GM12878 (cell line): ENCODE measurements around the gene MUTYH. TPM values are rescaled to one million over a fixed set of nuclear protein-coding genes. Genes with fewer than 3 reads are reported as not detected.

Experiments
- ATAC-seq: fragments of 200-7000 bp; cut with Tn5 transposase; 3 replicates; pipeline ENCODE4 v1.9.1; 2020; ENCODE audit warnings: mild to moderate bottlenecking, moderate library complexity
- BruUV-seq: library from RNA; stranded (reverse); fragments of 400-500 nt; replicated peaks from 2 replicates; lab custom pipeline; 2021; lab: Mats Ljungman, UMichigan
- CTCF ChIA-PET: fragments of 300-600 bp; sonication (Branson Sonifier 250); formaldehyde crosslinking; extraction: SDS; loops from one replicate; lab custom pipeline; 2021; ENCODE audit warnings: inconsistent platforms; lab: Yijun Ruan, JAX
- POLR2A ChIA-PET: fragments of 350-600 bp; formaldehyde crosslinking; extraction: SDS; loops from one replicate; lab custom pipeline; 2021; ENCODE audit warnings: inconsistent platforms; lab: Charles Lee
- RAD21 ChIA-PET: fragments of 300-600 bp; sonication (Branson Sonifier 250); formaldehyde crosslinking; loops from one replicate; lab custom pipeline; 2023; ENCODE audit warnings: antibody characterized with exemption; ENCODE audit not compliant: unreplicated experiment; lab: Charles Lee
- SMC1A ChIA-PET: fragments of 300-600 bp; sonication (Branson Sonifier 250); formaldehyde crosslinking; loops from one replicate; lab custom pipeline; 2023; ENCODE audit not compliant: unreplicated experiment, uncharacterized antibody; lab: Charles Lee
- DNase-seq: peaks from one replicate; pipeline ENCODE4 v3.0.0-alpha.2; 2011; ENCODE audit warnings: low read depth, low spot score
- FAIRE-seq: peaks from 3 replicates; lab custom pipeline; 2011; peaks lifted over from hg19 to GRCh38; lab: Jason Lieb, UNC
- H2AFZ ChIP-seq: 2 replicates; pipeline ENCODE4 v1.6.0; 2011; ENCODE audit warnings: low read depth, low read length, control low read depth; ENCODE audit not compliant: control insufficient read depth
- H3K27ac ChIP-seq: 2 replicates; pipeline ENCODE4 v1.5.1; 2011; ENCODE audit warnings: control low read depth; ENCODE audit not compliant: control insufficient read depth, insufficient read depth
- H3K27me3 ChIP-seq, 2 experiments: replicated peaks in 1 of 2; 2 replicates each; pipeline versions ENCODE4 v1.6.0 to v1.6.1; 2011; ENCODE audit warnings: low read length in 1 of 2; ENCODE audit not compliant: control insufficient read depth in 2 of 2, insufficient read depth in 2 of 2
- H3K36me3 ChIP-seq, 2 experiments: 2 replicates each; pipeline ENCODE4 v1.5.1; 2011; ENCODE audit warnings: low read length in 1 of 2; ENCODE audit not compliant: control insufficient read depth in 2 of 2, insufficient read depth in 2 of 2
- H3K4me1 ChIP-seq: 2 replicates; pipeline ENCODE4 v1.6.1; 2011; ENCODE audit warnings: mild to moderate bottlenecking, low read length, moderate library complexity, mixed read lengths; ENCODE audit not compliant: control insufficient read depth, insufficient read depth
- H3K4me2 ChIP-seq: 2 replicates; pipeline ENCODE4 v1.6.0; 2011; ENCODE audit warnings: control low read depth; ENCODE audit not compliant: control insufficient read depth, insufficient read depth
- H3K4me3 ChIP-seq: fragments of 200-600 bp; sonication (generic); 2 replicates; pipeline ENCODE4 v1.5.1; 2016
- H3K79me2 ChIP-seq: 2 replicates; pipeline ENCODE4 v1.6.0; 2011; ENCODE audit warnings: low read length; ENCODE audit not compliant: control insufficient read depth, insufficient read depth
- H3K9ac ChIP-seq: 2 replicates; pipeline ENCODE4 v1.8.0; 2011; ENCODE audit warnings: low read length, control low read depth, mixed read lengths; ENCODE audit not compliant: control insufficient read depth, insufficient read depth
- H3K9me3 ChIP-seq: replicated peaks from 3 replicates; pipeline ENCODE4 v1.5.1; 2011; ENCODE audit warnings: mild to moderate bottlenecking, low read length; ENCODE audit not compliant: control insufficient read depth, insufficient read depth
- H4K20me1 ChIP-seq: 2 replicates; pipeline ENCODE4 v1.6.0; 2011; ENCODE audit not compliant: control insufficient read depth, insufficient read depth
- CBX5 ChIP-seq: sonication (generic); IDR thresholded peaks from 2 replicates; pipeline ENCODE4 v1.6.1; 2016; ENCODE audit warnings: low read depth, moderate library complexity, mild to moderate bottlenecking, inconsistent platforms
- FOXM1 ChIP-seq: IDR thresholded peaks from 2 replicates; pipeline ENCODE4 v1.6.1; 2012; ENCODE audit warnings: low read depth, mild to moderate bottlenecking, inconsistent platforms, low read length, moderate library complexity
- HCFC1 ChIP-seq: fragments of 150-350 bp; IDR thresholded peaks from 2 replicates; pipeline ENCODE4 v1.6.1; 2014; ENCODE audit warnings: low read length
- HDAC6 ChIP-seq: fragments of 200-600 bp; sonication (generic); IDR thresholded peaks from one replicate; pipeline ENCODE4 v1.8.0; 2017; ENCODE audit warnings: antibody characterized with exemption; ENCODE audit not compliant: unreplicated experiment
- POLR2A ChIP-seq: IDR thresholded peaks from 2 replicates; pipeline ENCODE4 v1.6.1; 2011; ENCODE audit warnings: low read depth, mild to moderate bottlenecking, low read length
- TBL1XR1 ChIP-seq: IDR thresholded peaks from 2 replicates; pipeline ENCODE4 v1.6.1; 2012; ENCODE audit warnings: low read depth, low read length, improper control_type of control experiment
- ZNF24 ChIP-seq: fragments of 450-650 bp; IDR thresholded peaks from 2 replicates; pipeline ENCODE4 v1.6.1; 2017; ENCODE audit warnings: antibody characterized with exemption, mild to moderate bottlenecking
- WGBS: methylation state at CpG from one replicate; pipeline ENCODE4 v1.1.6; 2016; ENCODE audit warnings: low lambda C conversion rate; ENCODE audit not compliant: insufficient replicate concordance, insufficient coverage; ENCODE audit errors: missing lambda C conversion rate; 5-methylcytosine and 5-hydroxymethylcytosine counted together
- in situ Hi-C: fragments of 300-500 bp; cut with MboI; formaldehyde crosslinking; loops from 9 replicates; pipeline ENCODE4 v1.14.3; 2018; ENCODE audit warnings: mixed read lengths
- intact Hi-C: fragments of 100-400 bp; cut with micrococcal nuclease; formaldehyde crosslinking; loops from one replicate; pipeline ENCODE4 v1.14.2; 2022; ENCODE audit not compliant: unreplicated experiment
- polyA plus RNA-seq, 11 experiments: library from polyadenylated mRNA; depleted of rRNA in 4 of 11; unstranded in 6 of 11; stranded (reverse) in 5 of 11; fragments of >200 nt; fragmentation: Nextera tagmentation in 4 of 11; fragmentation: Illumina TruSeq in 1 of 11; extraction: Ambion mirVana in 4 of 11; extraction: Trizol in 1 of 11; gene quantifications; 1 replicate in 1 of 11; 2 replicates in 10 of 11; pipeline versions ENCODE4 v1.2.1 to v1.2.3, GENCODE V29; 2011 to 2016; ENCODE audit warnings: inconsistent platforms in 2 of 11, missing spikeins in 2 of 11, low read depth in 1 of 11
- total RNA-seq, 4 experiments: library from RNA; depleted of rRNA in 3 of 4; stranded (reverse); fragments of >200 nt in 3 of 4; fragmentation: Illumina TruSeq in 1 of 4; extraction: Trizol in 1 of 4; gene quantifications; 2 replicates each; pipeline versions ENCODE4 v1.2.1 to v1.2.3, GENCODE V29; 2013 to 2021
- TF ChIP-seq, protein P1 (sequence below): IDR thresholded peaks from 2 replicates; pipeline ENCODE4 v1.6.1; 2012; ENCODE audit warnings: improper control_type of control experiment, low read depth, low read length; ENCODE audit not compliant: insufficient replicate concordance

Gene MUTYH
- total and polyA plus RNA-seq, 10 of the 15 experiments (the other 5 are each of a cell fraction or from before 2014, with no cell fraction given): 2.5 to 42.0 (median 30.0) TPM

DNA sequence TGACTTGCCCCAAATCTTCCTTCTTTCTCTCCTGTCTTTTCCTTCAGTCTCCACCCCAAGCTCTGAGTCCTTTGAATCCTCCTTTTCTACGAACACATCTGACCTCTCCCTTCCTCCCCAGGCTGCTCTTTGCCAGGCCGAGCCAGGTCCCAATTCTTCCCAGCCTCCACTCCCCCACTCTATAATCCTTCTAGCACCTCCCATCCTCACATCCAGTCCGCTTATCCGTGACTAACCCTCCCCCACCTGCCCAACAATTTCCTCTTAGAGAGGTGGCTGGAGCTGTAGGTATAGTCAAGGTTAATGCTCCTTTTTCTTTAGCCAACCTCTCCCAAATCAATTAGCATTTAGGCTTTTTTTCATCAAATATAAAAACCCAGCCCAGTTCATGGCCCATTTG lies 23.1 kb downstream of the MUTYH start (continued):
- TF ChIP-seq, protein P1, sequence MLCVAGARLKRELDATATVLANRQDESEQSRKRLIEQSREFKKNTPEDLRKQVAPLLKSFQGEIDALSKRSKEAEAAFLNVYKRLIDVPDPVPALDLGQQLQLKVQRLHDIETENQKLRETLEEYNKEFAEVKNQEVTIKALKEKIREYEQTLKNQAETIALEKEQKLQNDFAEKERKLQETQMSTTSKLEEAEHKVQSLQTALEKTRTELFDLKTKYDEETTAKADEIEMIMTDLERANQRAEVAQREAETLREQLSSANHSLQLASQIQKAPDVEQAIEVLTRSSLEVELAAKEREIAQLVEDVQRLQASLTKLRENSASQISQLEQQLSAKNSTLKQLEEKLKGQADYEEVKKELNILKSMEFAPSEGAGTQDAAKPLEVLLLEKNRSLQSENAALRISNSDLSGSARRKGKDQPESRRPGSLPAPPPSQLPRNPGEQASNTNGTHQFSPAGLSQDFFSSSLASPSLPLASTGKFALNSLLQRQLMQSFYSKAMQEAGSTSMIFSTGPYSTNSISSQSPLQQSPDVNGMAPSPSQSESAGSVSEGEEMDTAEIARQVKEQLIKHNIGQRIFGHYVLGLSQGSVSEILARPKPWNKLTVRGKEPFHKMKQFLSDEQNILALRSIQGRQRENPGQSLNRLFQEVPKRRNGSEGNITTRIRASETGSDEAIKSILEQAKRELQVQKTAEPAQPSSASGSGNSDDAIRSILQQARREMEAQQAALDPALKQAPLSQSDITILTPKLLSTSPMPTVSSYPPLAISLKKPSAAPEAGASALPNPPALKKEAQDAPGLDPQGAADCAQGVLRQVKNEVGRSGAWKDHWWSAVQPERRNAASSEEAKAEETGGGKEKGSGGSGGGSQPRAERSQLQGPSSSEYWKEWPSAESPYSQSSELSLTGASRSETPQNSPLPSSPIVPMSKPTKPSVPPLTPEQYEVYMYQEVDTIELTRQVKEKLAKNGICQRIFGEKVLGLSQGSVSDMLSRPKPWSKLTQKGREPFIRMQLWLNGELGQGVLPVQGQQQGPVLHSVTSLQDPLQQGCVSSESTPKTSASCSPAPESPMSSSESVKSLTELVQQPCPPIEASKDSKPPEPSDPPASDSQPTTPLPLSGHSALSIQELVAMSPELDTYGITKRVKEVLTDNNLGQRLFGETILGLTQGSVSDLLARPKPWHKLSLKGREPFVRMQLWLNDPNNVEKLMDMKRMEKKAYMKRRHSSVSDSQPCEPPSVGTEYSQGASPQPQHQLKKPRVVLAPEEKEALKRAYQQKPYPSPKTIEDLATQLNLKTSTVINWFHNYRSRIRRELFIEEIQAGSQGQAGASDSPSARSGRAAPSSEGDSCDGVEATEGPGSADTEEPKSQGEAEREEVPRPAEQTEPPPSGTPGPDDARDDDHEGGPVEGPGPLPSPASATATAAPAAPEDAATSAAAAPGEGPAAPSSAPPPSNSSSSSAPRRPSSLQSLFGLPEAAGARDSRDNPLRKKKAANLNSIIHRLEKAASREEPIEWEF: no peak
- TF ChIP-seq CBX5: no peak

DNA sequence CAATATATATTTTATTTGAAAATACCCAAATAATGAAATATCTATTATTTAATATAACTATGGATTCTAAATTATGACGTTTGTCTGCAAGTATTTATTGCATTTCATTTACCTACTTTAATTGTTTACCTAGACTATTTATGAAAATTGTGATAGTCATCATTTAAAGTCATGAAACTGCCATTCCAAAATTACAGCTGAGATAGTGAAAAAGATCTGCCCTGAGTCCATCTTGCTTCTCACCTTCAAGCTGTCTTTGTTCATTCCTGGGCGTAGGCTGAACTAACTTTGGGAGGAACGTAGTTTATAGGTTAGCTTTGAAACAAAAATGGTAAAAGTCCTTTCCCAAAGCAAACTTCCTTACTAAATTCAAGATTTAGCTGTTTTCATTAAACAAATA lies 26.0 kb downstream of the MUTYH start:
- no peak overlapping the region for H3K4me2 ChIP-seq
- H2AFZ ChIP-seq: no peak overlapping the region
- ChIA-PET SMC1A (interaction anchor here (0.7 to 1.6 kb wide), 7 partner anchors 9 to 237 kb away, joined by 3 to 8 read pairs (median 3); partner anchors contain the start of genes AKR1A1 and TOE1), POLR2A (interaction anchor here (1.4 kb wide), 1 partner anchor 8 kb away, joined by 3 read pairs; no protein-coding TSS in a partner anchor), RAD21 (interaction anchor here (0.8 to 1.9 kb wide), 2 partner anchors 8 to 26 kb away, joined by 4 to 11 read pairs; partner anchors contain the start of genes MUTYH and TOE1), CTCF (interaction anchor here (0.6 to 2.3 kb wide), 6 partner anchors 9 to 242 kb away, joined by 3 to 7 read pairs (median 4); partner anchors contain the start of genes CCDC163, MMACHC and TOE1)
- H3K79me2 ChIP-seq: no peaks in the 10 kb centered on the region
- TF ChIP-seq POLR2A: no peak
- no peak for TF ChIP-seq HCFC1
- no peak for TF ChIP-seq FOXM1
- no peak for TF ChIP-seq HDAC6
- TF ChIP-seq TBL1XR1: no peak
- no peak for TF ChIP-seq ZNF24
- in situ Hi-C loops (no loop called here), intact Hi-C loops (no loop called here)
- no peaks in the 10 kb centered on the region for H3K27me3 ChIP-seq
- H3K4me3 ChIP-seq: no peak overlapping the region
- no peaks in the 10 kb centered on the region; the same call in 2 of the 3 replicates for H3K9me3 ChIP-seq
- no peak for DNase-seq
- no TSS peak for BruUV-seq
- no peaks in the 10 kb centered on the region for H4K20me1 ChIP-seq
- no peak overlapping the region for H3K27ac ChIP-seq
- H3K9ac ChIP-seq: no peak overlapping the region
- FAIRE-seq: no peak
- H3K36me3 ChIP-seq: no peaks in the 10 kb centered on the region
- no peaks in the 10 kb centered on the region for H3K4me1 ChIP-seq
- no peak for ATAC-seq
- 34% methylated on average over 3 of the region's 3 CpGs for WGBS
